Lung microvascular endothelial cell (primary cell): ENCODE measurements around the gene SYNDIG1. TPM values are rescaled to one million over a fixed set of nuclear protein-coding genes. Genes with fewer than 3 reads are reported as not detected.

Source experiments
- DNase-seq, 2 donors: peaks; one replicate each; pipeline versions ENCODE4 v3.0.0 to v3.0.0-alpha.2; 2010; ENCODE audit warnings: low read depth in 2 of 2
- total RNA-seq: library from RNA; depleted of rRNA; stranded (reverse); fragments of >200 nt; gene quantifications from 2 replicates; pipeline ENCODE4 v1.2.1, GENCODE V29; 2014

Gene SYNDIG1
- total RNA-seq, 1 donor from 2014 or later: not detected

DNA sequence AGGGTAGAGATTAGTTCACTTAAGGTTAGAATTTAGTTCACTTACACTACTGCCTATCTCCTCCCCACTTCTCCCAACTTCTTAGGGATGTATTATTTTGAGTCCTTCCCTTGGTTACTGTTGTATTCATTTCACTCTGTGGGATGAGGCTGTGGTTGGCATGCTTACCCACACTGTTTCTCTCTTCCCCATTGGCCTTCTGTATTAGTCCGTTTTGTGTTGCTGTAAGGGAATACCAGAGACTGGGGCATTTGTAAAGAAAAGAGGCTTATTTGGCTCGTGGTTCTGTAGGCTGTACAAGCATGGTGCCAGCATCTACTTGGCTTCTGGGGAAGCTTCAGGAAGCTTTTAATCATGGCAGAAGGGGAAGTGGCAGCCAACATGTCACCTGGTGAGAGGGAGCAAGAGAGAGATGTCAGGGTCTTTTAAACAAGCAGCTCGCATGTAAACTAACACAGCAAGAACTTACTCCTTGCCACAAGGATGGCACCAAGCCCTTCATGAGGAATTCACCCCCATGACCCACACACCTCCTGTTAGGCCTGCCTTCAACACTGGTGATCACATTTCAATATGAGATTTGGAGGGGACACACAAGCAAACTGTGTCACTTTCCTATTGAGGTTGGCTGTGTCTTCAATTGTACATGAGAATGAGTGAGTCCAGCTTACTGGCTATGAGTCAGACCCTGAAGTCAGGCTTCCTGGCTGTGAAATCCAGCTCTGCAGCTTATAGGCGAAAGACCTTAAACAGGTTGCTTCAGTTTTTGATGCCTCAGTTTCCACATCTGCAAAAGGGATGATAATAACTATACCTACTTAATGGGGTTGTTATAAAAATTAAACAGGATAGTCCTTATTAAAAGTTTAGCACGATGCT lies 53.3 kb downstream of the SYNDIG1 start:
- DNase-seq: no peak

DNA sequence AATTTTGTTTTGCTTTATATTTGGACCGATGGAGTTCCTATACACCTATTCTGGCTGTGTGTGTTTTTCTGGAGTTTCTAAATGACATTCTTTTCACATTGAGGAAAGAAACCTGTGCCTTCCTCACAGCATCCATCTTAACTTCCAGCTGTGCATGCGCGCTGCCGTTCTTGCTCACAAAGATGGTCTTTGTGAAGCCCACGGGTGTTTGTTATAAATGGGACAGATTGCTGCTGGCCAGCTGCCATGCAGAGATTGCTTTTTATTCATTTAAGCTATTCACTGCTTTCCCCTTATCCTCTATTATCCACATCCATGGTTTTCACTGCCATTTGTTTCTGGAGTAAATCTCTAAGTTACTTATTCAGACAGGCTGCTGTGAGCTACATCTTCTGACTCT lies 54.2 kb downstream of the SYNDIG1 start:
- DNase-seq: no peak

DNA sequence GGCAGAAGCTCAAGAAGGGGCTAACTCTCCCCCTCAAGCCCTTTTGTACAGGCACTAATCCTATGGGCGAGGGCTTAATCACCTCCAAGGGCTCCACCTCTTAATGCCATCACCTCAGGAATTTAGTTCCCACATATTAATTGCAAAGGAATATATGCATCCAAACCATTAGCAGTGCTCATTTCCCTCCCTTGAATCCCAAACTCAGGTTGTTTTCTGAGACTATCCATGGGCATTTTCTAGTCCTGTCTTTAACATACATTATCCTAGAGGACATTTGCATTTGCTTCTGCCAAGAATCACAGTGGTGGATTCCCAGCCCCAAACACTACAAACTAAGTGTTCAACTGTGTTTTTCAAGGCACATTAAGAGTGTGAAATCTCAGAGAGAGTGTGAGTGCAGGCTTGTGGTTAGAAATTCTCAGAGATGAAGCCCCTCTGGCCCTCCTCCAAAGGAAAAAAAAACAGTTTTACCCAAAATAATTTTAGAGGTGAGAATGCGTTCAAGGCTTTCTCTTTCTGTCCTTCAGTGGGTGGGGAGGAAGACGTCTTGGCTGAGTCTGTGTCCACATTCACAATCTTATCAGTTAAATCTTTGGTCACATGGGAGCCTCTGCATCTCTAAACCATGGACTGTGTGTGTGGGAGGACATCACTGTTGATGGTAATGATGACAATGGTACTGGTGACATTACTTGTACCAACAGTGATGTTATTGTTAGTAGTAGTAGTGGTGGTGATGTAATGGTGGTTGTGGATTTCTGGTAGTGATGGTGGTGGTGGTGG lies 59.3 kb downstream of the SYNDIG1 start:
- DNase-seq: no peak

DNA sequence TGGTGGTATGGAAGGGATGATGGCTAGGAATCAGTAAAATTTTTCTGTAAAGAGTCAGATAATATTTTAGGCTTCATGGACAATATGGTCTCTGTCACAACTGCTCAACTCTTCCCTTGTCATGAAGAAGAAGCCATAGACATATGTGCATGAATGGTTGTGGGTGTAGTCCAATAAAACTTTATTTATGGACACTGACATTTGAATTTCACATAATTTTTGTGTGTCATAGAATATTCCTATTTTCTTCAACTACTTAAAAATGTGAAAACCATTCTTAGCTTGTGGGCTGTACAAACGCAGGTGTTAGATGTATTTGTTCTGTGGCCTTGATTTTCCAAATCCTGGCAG lies 59.9 kb downstream of the SYNDIG1 start:
- DNase-seq: no peak

DNA sequence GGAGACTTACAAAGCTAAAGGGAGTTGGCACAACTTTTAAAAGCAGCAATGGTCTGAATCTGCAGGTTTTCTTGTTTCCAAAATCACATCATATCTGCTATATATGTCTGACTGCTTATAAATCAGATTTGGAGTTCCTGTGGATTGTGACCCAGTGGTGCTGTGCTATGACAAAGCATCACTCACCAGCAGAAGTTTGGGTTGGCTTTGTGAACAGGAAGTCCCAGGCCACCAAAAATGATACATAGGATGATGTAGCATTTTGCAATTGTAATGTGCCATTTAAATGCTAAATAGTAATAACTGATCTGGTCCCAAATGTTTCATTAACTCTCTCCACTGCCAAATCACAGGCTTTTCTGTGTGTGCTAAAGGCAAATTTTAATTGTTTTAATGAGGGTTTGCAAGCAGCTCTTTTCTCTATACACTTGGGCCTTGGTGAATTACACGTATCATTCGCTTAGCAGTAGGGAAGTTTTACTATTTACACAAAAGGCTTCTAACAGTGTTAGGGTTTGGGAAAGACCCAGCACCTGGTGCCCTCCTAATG lies 60.8 kb downstream of the SYNDIG1 start:
- no peak for DNase-seq

DNA sequence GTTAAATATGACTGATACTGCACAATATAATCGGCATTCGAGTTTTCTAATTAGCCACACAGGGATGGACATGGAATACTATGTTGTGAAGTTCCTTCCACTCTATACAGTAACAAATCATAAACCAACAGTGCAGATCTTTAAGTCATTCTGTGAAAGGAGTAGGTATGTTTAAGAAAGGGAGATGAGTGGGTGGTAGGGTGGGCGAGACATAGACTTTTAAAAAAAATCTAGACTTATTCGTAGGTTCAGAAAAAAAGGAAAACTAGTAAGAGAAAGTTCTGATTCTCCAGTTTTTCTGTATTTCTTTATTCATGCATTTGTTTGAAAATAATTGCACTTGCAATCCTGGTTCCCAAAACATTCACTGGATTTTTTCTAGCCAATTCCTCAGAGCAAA lies 61.8 kb downstream of the SYNDIG1 start:
- no peak for DNase-seq

DNA sequence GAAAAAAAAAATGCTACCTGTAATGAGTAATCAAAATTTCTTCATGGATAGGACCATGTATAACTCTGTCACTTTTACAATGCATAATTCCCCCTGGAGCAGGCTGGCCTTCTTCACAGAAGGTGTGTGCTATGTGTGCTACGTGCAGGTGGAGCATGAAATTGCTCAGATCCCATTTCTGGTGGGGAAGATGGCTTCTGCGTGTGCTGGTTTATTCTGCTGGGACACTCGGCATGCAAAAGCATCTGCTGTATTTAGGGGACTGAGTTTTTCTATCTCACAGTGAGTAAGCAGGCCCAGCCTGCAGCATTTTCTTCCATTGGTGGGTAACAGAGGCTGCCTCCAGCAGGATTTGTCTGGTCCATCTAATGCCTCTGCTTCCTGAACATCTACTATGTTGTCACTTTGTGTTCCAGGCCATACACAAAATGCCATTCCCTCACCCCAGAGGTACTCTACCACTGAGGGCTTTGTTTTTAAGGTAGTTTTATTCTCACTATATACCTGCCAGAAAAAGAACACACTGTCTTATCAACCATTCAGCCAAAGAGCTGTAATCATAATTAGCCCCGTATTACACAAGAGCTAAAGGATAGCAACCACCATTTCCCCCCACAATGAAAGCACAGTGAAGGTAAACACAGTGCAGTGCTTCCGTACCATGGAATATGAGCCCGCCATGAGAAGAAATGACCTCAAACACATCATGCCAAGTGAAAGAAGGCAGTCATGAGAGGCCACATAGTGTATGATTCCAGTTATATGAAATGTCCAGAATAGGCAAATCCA lies 62.4 kb downstream of the SYNDIG1 start:
- DNase-seq: no peak

DNA sequence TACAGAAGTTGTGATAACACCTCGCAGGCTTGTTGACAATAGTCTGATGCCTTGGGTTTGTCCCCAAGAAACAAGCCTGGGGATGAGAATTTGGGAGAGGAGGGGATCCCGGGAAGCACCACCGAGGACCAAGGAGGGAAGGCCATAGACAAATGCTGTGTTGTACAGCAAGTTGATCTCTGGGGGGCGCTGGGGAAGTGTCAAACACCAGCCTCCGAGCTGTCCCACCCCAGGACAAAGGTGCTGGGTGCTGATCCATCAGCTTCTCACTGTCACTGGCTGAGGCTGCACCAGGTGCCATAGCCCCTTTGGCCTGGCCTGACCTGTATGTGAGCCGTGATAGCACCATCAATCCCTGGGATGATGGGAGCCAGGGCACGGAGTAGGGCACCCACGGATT lies 64.0 kb downstream of the SYNDIG1 start:
- no peak for DNase-seq

DNA sequence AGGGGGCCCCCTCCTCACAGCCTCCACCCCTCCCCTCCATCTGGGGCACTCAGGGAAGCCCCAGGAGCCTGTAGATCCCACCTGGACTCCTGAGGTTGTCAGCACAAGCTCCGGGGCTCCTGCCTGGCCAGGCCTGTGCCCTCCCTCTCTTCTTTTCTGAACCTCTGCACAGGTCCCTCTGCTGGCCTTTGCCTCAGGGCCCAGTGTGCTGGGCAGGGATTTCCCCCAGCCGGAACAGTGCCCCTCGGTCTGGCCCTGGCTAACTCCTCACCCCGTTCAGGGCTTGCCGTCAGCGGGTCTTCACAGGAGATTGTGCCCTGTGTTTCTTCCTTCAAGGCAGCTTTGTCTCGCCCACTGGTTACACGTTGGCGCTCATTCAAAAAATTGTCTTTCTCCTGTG lies 64.9 kb downstream of the SYNDIG1 start:
- DNase-seq: no peak

DNA sequence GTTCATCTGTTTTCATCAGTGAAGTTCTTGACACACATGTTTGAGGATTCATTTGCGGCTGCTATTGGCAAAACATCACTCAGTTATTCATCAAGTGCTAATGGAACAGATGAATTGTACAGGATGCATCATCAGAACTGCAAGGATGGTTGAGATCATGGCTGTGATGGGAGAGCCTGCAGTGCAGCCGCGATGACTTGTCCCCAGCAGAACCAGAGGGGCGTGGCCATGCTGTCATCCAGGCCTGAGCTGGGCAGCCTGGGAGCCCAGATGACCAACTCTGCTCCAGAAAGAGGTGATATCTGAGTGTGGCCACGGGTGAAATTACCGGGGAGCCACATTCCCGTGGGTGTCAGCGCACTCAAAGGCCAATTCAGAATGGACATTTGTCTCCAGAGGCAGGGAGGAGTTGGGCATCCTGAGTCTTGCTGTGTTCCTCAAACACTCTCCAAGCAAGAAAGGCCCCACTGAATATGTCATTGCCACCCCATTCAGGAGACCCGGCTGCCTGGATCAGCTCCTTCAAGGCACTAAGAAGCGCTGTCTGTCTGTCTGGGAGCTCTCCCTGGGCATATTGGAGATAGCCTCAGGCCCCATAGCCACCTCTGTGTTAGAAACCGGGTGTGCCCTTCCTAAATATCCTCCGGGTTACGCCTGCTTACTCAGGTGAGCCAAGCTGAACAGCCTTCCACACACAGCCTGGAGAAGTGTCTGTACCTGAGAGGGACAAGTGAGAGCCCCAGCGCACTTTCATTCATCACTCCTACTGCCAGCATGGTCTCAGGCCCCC lies 66.7 kb downstream of the SYNDIG1 start:
- no peak for DNase-seq

DNA sequence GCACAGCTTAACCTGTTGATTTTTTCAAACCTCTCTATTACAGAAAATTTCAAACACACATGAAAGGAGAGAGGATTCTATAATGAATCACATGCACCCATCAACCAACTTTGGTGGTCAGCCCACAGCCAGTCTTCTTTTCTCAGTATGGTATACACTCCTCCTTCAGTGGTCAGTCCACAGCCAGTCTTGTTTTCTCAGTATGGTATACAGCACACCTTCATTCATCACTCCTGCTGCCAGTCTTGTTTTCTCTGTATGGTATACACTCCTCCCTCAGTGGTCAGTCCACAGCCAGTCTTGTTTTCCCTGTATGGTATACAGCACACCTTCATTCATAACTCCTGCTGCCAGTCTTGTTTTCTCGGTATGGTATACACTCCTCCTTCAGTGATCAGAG lies 67.8 kb downstream of the SYNDIG1 start:
- DNase-seq: no peak

DNA sequence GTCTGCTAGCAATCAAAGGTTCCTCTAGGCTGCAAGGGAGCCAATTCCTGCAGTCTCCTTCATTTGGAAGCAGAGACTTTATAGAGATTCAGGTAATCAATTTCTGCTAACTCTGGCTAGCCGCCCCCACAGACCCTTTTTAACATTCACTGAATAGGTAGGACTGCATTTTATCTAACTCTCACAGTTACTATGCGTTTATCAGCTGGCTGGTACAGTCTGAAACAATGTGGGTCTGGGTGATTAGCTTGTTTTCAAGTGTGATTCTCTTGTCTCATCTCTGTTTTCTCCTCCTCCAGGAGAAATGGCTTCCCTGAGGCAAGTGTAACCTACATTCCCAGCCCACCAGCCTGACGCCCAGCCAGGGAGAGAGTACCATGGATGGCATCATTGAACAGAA lies 73.3 kb downstream of the SYNDIG1 start:
- no peak for DNase-seq

DNA sequence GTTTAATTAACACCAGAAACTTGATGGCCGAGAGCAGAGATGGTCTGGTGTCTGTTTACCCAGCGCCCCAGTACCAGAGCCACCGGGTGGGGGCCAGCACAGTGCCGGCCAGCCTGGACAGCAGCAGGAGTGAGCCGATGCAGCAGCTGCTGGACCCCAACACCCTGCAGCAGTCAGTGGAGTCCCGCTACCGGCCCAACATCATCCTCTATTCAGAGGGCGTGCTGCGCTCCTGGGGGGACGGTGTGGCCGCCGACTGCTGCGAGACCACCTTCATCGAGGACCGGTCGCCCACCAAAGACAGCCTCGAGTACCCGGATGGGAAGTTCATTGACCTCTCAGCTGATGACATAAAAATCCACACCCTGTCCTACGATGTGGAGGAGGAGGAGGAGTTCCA lies 73.7 kb downstream of the SYNDIG1 start:
- DNase-seq: no peak

DNA sequence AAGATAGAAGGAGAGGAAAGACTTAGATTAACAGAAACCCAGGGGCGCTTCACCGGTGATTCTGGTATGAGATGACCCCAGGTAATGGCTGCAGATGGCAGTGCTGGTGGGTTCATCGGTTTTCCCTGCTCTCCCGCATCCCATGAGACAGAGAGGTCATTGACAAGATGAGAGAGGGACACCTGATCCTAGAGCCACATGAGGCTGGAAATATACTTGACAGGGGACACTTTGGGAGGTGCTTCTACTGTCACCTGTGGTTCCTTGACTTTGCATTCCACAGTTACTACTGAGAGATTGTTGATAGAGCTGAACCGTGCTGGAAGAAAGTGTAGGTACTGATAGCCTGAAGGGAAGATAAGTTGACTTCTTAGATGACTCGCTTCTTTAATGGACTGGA lies 74.3 kb downstream of the SYNDIG1 start:
- no peak for DNase-seq

DNA sequence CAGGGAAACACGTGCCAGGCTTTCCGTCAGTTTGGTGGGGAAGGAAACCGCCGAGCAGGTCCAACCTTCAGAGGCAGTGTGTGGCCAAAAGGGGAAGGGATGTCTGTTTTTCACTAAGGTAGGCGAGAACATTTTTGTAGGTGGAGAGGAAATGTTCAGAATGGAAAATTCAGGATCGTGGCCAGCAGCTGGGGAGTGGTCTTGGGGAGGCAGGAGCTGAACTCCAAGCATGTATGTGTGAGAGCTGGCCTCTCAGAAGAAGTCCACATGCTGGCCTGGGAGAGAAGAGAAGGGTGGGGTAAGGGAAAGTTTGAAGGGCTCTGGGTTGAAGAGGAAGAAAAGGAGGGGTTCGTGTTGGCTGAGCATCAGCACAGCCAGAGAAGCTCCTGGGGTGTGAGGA lies 74.9 kb downstream of the SYNDIG1 start:
- no peak for DNase-seq

DNA sequence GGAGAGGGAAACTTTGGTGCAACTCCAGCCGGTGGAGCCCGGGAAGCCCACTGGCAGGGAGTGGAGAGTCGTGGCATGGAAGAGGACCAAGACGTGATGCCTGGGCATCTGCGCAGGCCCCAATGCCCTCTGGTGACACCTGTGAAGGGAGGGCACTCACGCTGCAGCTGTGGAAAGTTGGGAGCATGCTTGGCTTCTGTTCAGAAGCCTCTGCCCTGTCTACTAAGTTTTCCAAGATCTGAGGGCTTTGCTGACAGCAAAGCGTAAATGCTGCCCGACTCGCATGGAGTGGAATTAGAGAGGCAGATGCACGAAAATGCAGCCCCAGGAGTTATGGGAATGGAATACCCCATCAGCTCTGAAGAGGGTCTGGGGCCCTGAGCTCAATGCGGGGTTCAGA lies 75.7 kb downstream of the SYNDIG1 start:
- no peak for DNase-seq

DNA sequence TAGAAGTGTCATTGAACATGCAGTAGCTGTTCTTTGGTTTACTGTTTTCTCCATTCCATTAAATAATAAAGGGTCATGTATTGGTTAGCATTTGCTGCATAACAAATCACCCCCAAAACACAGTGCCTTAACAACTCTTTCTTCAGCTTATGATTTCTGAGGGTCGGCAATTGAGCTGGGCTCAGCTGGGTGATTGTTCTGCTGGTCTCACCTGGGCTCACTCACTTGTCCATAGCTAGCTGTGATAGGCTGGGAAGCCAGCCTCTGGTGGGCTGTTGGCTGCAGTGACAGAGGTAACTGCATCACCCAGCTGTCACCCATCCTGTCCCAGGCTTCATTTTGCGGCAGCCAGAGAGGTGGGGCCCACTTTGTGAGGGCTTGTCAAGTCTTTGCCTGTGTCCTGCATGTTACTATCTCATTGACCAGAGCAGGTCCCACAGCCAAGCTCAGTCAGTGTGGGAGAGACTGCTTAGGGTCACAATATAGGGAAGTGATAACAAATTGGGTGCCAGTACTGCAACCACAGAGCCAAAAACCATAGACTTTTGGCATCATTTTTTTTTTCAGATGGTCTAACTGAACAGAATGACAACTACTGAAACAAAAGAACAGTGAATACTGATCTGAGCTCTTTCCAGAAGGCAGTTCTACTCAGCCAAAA lies 76.9 kb downstream of the SYNDIG1 start:
- DNase-seq: no peak

DNA sequence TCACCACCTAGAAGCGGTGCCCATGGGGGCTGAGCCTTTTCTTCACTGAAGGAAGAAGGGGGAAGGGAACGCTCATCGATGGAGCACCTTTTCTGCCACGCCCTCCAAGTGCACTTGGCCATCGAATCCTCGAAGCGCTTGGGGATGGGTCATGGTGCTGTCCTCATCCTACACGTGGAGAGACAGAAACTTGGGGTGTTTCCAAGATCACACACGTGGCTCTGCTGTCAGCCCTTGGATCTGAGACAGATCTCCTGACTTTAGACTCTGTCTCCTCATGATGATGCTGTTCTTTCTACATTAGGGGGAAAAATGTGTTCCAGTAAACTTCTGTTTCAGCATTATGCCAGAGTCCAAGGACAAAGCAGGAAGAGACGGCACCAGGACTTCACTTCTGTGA lies 78.5 kb downstream of the SYNDIG1 start:
- DNase-seq: no peak

DNA sequence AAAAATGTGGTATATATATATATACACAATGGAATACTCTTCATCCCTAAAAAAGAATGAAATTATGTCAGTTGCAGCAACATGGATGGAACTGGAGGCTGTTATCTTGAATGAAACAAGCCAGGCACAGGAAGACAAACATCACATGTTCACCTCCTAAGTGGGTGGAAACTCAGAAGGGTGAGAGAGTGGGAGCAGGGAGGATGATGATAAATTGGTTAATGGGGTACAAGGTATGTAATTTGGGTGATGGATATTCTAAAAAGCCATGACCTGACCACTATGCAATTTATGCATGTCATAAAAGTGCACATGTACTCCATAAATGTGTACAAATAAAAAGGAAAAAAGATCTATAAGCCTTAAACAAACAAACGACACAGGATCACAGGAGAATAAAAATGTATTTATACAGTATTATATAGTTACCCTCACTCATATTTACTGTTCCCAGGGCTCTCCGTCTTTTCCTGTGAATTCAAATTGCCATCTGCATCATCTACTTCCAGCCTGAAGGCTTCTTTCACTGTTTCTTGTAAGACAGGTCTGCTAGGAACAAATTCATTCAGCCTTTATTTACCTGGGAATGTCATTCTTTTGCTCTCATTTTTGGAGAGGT lies 89.8 kb downstream of the SYNDIG1 start:
- DNase-seq: no peak
